Measurements from ENCODE around the gene HSPA12B.

The HSPA12B gene

DNA sequence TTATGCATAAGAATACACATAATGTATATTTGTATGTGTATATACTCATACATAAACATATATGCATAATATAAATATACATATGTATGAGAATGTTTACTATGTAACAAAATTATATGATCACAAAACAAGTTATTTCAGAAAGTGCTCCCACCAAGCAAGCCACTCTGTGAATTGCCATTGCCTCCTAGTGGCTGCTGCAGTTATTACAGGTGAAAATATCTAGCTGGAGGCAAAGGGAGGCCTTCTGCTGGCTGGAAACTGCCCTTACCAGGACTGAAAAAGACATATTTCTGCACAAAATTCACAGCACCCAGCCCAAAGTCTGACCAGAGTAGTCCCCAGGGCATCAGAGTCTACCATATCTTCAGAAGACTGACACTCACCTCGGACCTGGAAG, 36.3 kb upstream of the HSPA12B start:
- no peaks in the 10 kb centered on the region for H3K4me1 ChIP-seq (ENCODE audit: insufficient read depth, low read length, severe bottlenecking)
- no peak overlapping the region for H3K27ac ChIP-seq (ENCODE audit: low read depth, low read length, poor library complexity, severe bottlenecking)
- no peaks in the 10 kb centered on the region for H4K20me1 ChIP-seq (ENCODE audit: insufficient read depth, low read length)
- TF ChIP-seq EZH2 (IDR thresholded peaks at IDR 0.05; ENCODE audit: borderline replicate concordance, low read length), result no peak
- TF ChIP-seq, protein P1, sequence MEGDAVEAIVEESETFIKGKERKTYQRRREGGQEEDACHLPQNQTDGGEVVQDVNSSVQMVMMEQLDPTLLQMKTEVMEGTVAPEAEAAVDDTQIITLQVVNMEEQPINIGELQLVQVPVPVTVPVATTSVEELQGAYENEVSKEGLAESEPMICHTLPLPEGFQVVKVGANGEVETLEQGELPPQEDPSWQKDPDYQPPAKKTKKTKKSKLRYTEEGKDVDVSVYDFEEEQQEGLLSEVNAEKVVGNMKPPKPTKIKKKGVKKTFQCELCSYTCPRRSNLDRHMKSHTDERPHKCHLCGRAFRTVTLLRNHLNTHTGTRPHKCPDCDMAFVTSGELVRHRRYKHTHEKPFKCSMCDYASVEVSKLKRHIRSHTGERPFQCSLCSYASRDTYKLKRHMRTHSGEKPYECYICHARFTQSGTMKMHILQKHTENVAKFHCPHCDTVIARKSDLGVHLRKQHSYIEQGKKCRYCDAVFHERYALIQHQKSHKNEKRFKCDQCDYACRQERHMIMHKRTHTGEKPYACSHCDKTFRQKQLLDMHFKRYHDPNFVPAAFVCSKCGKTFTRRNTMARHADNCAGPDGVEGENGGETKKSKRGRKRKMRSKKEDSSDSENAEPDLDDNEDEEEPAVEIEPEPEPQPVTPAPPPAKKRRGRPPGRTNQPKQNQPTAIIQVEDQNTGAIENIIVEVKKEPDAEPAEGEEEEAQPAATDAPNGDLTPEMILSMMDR (IDR thresholded peaks at IDR 0.05; ENCODE audit: low read length), result peak; percentile 46
- no peaks in the 10 kb centered on the region for H3F3A ChIP-seq (ENCODE audit: insufficient read depth, low read length)
- no peaks in the 10 kb centered on the region for H3K9me2 ChIP-seq (ENCODE audit: low read depth, low read length)
- H3K9me3 ChIP-seq (ENCODE audit: low read length), result 0 out of 2 replicates have a peak, but pooled peaks cover 4% of the 10 kb centered on the region
- H3K27me3 ChIP-seq (ENCODE audit: insufficient read depth, low read length), result no peaks in the 10 kb centered on the region; the same call in 1 of the 2 replicates
- no peak overlapping the region for H2AFZ ChIP-seq (ENCODE audit: low read length)
- no peaks in the 10 kb centered on the region for H3K36me3 ChIP-seq (ENCODE audit: insufficient read depth, low read length)
- no peak overlapping the region for H3K4me2 ChIP-seq (ENCODE audit: low read length)
- no peak overlapping the region for H3K4me3 ChIP-seq (ENCODE audit: low read depth, low read length, poor library complexity, severe bottlenecking)
- no peaks in the 10 kb centered on the region for H3K79me2 ChIP-seq (ENCODE audit: insufficient read depth, low read length)
- H3K9ac ChIP-seq (ENCODE audit: low read length), result no peak overlapping the region

DNA sequence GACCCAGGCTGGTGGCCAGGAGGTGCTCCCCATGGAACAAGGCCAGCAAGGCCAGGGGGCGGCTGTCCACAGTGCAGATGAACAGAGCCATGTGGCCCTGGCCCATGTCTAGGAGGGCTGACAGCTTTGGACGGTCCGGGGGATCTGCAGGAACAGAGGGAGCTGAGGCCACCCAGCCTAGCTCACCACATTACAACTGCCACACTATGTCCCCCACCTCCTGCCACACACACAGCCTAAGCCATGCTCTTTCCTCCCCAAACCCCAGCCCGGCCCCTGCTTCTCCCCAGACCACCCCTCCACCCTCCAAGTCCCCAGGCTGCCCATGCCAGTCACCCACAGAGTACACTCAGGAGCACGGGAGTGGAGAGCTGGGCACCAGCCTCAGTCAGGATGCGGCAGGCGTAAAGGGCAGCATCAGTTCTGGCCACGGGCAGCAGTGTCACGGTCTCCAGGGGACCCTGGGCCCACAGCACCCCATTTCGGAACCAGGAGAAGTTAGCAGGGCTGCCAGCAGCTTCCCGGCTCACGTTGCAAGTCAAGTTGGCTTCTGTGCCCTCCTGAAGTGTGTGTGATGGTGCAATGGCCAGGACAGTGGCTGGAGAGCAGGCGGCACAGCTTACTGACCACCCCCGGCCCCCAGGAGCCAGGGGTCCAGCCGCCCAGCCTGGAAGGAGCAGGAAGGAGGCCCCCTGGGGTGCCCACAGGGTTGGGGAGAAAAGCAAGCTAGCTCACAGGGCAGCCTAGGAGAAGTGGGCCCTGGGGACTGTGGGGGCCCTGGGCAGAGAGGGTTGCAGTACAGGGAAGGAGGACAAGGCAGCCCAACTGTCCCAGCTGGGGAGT, 35.5 kb upstream of the HSPA12B start:
- H3K36me3 ChIP-seq (ENCODE audit: insufficient read depth, low read length), result no peaks in the 10 kb centered on the region
- H2AFZ ChIP-seq (ENCODE audit: low read length), result no peak overlapping the region
- H3K27me3 ChIP-seq (ENCODE audit: insufficient read depth, low read length), result no peaks in the 10 kb centered on the region; the same call in 1 of the 2 replicates
- no peak overlapping the region for H3K4me3 ChIP-seq (ENCODE audit: low read depth, low read length, poor library complexity, severe bottlenecking)
- no peaks in the 10 kb centered on the region for H3K4me1 ChIP-seq (ENCODE audit: insufficient read depth, low read length, severe bottlenecking)
- H3K9me3 ChIP-seq (ENCODE audit: low read length), result 0 out of 2 replicates have a peak, but pooled peaks cover 4% of the 10 kb centered on the region
- TF ChIP-seq, protein P1 (IDR thresholded peaks at IDR 0.05; ENCODE audit: low read length), result no peak
- TF ChIP-seq EZH2 (IDR thresholded peaks at IDR 0.05; ENCODE audit: borderline replicate concordance, low read length), result no peak
- no peaks in the 10 kb centered on the region for H4K20me1 ChIP-seq (ENCODE audit: insufficient read depth, low read length)
- H3K9me2 ChIP-seq (ENCODE audit: low read depth, low read length), result no peaks in the 10 kb centered on the region
- no peak overlapping the region for H3K4me2 ChIP-seq (ENCODE audit: low read length)
- H3K79me2 ChIP-seq (ENCODE audit: insufficient read depth, low read length), result no peaks in the 10 kb centered on the region
- no peaks in the 10 kb centered on the region for H3F3A ChIP-seq (ENCODE audit: insufficient read depth, low read length)
- no peak overlapping the region for H3K9ac ChIP-seq (ENCODE audit: low read length)
- no peak overlapping the region for H3K27ac ChIP-seq (ENCODE audit: low read depth, low read length, poor library complexity, severe bottlenecking)

DNA sequence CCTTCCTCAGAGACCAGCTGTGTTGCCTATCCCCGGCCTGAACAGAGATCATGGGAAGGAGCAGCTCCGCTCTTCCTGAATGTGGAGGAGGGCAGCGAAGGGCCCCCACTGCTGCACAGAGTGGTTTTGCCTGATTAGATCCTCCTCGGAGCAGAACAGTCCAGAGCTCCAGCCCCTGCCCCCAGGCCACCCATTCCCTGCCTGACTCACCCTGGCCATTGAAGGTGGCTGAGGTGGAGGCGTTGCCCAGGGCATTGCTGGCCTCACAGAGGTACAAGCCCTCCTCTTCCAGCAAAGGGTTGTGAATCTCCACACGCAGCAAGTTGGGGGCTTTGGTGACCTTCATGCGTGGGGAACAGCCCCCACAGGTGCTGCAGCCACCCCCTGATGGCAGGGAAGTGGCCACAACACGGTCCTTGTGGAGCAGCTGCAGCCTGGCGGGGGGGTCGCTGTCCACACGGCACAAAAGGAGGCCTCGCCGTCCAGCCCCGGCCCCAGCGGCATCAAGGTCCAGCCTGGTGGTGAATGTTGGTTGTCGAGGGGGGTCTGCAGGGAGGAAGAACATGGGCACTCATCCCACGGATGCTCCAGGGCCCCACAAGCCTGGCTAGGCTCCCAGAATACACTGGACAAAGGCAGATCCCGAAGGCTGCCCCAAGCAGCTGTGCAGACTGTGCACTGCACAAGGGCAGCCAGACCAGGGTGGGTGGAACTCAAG, 34.7 kb upstream of the HSPA12B start:
- no peaks in the 10 kb centered on the region for H3K79me2 ChIP-seq (ENCODE audit: insufficient read depth, low read length)
- H3K36me3 ChIP-seq (ENCODE audit: insufficient read depth, low read length), result no peaks in the 10 kb centered on the region
- no peaks in the 10 kb centered on the region for H4K20me1 ChIP-seq (ENCODE audit: insufficient read depth, low read length)
- H3K27me3 ChIP-seq (ENCODE audit: insufficient read depth, low read length), result no peaks in the 10 kb centered on the region; the same call in 1 of the 2 replicates
- no peak overlapping the region for H3K4me3 ChIP-seq (ENCODE audit: low read depth, low read length, poor library complexity, severe bottlenecking)
- TF ChIP-seq, protein P1 (IDR thresholded peaks at IDR 0.05; ENCODE audit: low read length), result no peak
- TF ChIP-seq EZH2 (IDR thresholded peaks at IDR 0.05; ENCODE audit: borderline replicate concordance, low read length), result no peak
- 0 out of 2 replicates have a peak, but pooled peaks cover 4% of the 10 kb centered on the region for H3K9me3 ChIP-seq (ENCODE audit: low read length)
- no peak overlapping the region for H3K27ac ChIP-seq (ENCODE audit: low read depth, low read length, poor library complexity, severe bottlenecking)
- no peak overlapping the region for H3K9ac ChIP-seq (ENCODE audit: low read length)
- H3K4me1 ChIP-seq (ENCODE audit: insufficient read depth, low read length, severe bottlenecking), result no peaks in the 10 kb centered on the region
- H3F3A ChIP-seq (ENCODE audit: insufficient read depth, low read length), result no peaks in the 10 kb centered on the region
- H2AFZ ChIP-seq (ENCODE audit: low read length), result no peak overlapping the region
- H3K9me2 ChIP-seq (ENCODE audit: low read depth, low read length), result no peaks in the 10 kb centered on the region
- no peak overlapping the region for H3K4me2 ChIP-seq (ENCODE audit: low read length)
